ENCODE data around the gene SCT. TPM values are rescaled to one million over a fixed set of nuclear protein-coding genes. Genes with fewer than 3 reads are reported as not detected.

The SCT gene
- total RNA-seq, 2 experiments from 2014 or later, result not detected

- H3K4me3 Mint-ChIP-seq, result peak overlapping the region; percentile 74
- H3K27ac Mint-ChIP-seq, result no peak overlapping the region
- no peak for ATAC-seq (ENCODE audit: poor library complexity)
- Histone ChIP-seq H3K27me3 (ENCODE audit: control insufficient read depth in 1 of 2, insufficient read depth in 2 of 2, low read length in 2 of 2) (peaks cover 19% of the 10 kb centered on the region in 2 experiments), H3K36me3 (ENCODE audit: insufficient read depth, low read length) (no peaks in the 10 kb centered on the region), H3K27ac (ENCODE audit: low read depth in 1 of 2, low read length in 2 of 2) (no peak overlapping the region), H3K4me1 (ENCODE audit: insufficient read depth, low read length) (peaks cover 10% of the 10 kb centered on the region), H3K4me3 (ENCODE audit: low read length) (no peak overlapping the region), H3K9me3 (ENCODE audit: control insufficient read depth in 1 of 2, insufficient read depth in 1 of 2, low read length in 2 of 2) (peaks cover 0 to 10% of the 10 kb centered on the region in 2 experiments)
- no peaks in the 10 kb centered on the region for H3K9me3 Mint-ChIP-seq
- H3K36me3 Mint-ChIP-seq (ENCODE audit: low read depth), result no peaks in the 10 kb centered on the region
- ChIA-PET POLR2A (no interaction called here), CTCF (interaction anchor here (0.6 kb wide), 1 partner anchor 63 kb away, joined by 3 read pairs; no protein-coding TSS in a partner anchor)
- no peak for TF ChIP-seq CTCF (IDR thresholded peaks at IDR 0.05)
- intact Hi-C loops (cut with DNase I, micrococcal nuclease), result no loop called here
- peaks cover 6% of the 10 kb centered on the region for H3K27me3 Mint-ChIP-seq
- DNase-seq, result no peak
- no peaks in the 10 kb centered on the region for H3K4me1 Mint-ChIP-seq (ENCODE audit: low read depth)
These were observed 5.1 kb downstream of the SCT start for GRCh38 chr11:621838-622237.

GRCh38 chr11:620935-621814 is 5.8 kb downstream of the SCT start:
- Histone ChIP-seq H3K9me3 (ENCODE audit: control insufficient read depth in 1 of 2, insufficient read depth in 1 of 2, low read length in 2 of 2) (peaks cover 0 to 4% of the 10 kb centered on the region in 2 experiments), H3K27ac (ENCODE audit: low read depth in 1 of 2, low read length in 2 of 2) (no peak overlapping the region), H3K4me3 (ENCODE audit: low read length) (no peak overlapping the region), H3K4me1 (ENCODE audit: insufficient read depth, low read length) (peaks cover 11% of the 10 kb centered on the region), H3K27me3 (ENCODE audit: control insufficient read depth in 1 of 2, insufficient read depth in 2 of 2, low read length in 2 of 2) (peaks cover 14% of the 10 kb centered on the region in 2 experiments), H3K36me3 (ENCODE audit: insufficient read depth, low read length) (no peaks in the 10 kb centered on the region)
- Mint-ChIP-seq H3K36me3 (ENCODE audit: low read depth) (no peaks in the 10 kb centered on the region), H3K27ac (no peak overlapping the region), H3K4me1 (ENCODE audit: low read depth) (no peaks in the 10 kb centered on the region), H3K27me3 (peaks cover 6% of the 10 kb centered on the region), H3K4me3 (no peak overlapping the region), H3K9me3 (no peaks in the 10 kb centered on the region)
- ChIA-PET CTCF (interaction anchor here (0.6 kb wide), 1 partner anchor 64 kb away, joined by 3 read pairs; no protein-coding TSS in a partner anchor), POLR2A (no interaction called here)
- ATAC-seq (ENCODE audit: poor library complexity), result no peak
- no peak for TF ChIP-seq CTCF (IDR thresholded peaks at IDR 0.05)
- intact Hi-C loops (cut with DNase I, micrococcal nuclease), result no loop called here
- DNase-seq, result peak in 2 of 14 experiments; percentile 29 to 32

- ATAC-seq (ENCODE audit: poor library complexity), result no peak
- Histone ChIP-seq H3K27ac (ENCODE audit: low read depth in 1 of 2, low read length in 2 of 2) (no peak overlapping the region), H3K9me3 (ENCODE audit: control insufficient read depth in 1 of 2, insufficient read depth in 1 of 2, low read length in 2 of 2) (no peaks in the 10 kb centered on the region), H3K4me1 (ENCODE audit: insufficient read depth, low read length) (peaks cover 13% of the 10 kb centered on the region), H3K36me3 (ENCODE audit: insufficient read depth, low read length) (no peaks in the 10 kb centered on the region), H3K4me3 (ENCODE audit: low read length) (no peak overlapping the region), H3K27me3 (ENCODE audit: control insufficient read depth in 1 of 2, insufficient read depth in 2 of 2, low read length in 2 of 2) (peaks cover 5 to 7% of the 10 kb centered on the region in 2 experiments)
- ChIA-PET CTCF (no interaction called here), POLR2A (no interaction called here)
- intact Hi-C loops (cut with DNase I, micrococcal nuclease), result no loop called here
- Mint-ChIP-seq H3K9me3 (no peaks in the 10 kb centered on the region), H3K4me3 (no peak overlapping the region), H3K4me1 (ENCODE audit: low read depth) (peaks cover 4% of the 10 kb centered on the region), H3K36me3 (ENCODE audit: low read depth) (no peaks in the 10 kb centered on the region), H3K27ac (no peak overlapping the region), H3K27me3 (peaks cover 6% of the 10 kb centered on the region)
- TF ChIP-seq CTCF (IDR thresholded peaks at IDR 0.05), result no peak
- peak in 1 of 14 experiments; percentile 30 for DNase-seq
These were observed 6.8 kb downstream of the SCT start for GRCh38 chr11:620201-620600.

Measured in CD4-positive, alpha-beta T cell (primary cell).